Right kidney (tissue), 1 donor: ENCODE measurements around the gene CLIC1.

Experiments
- DNase-seq: peaks from one replicate; pipeline ENCODE4 v3.0.0-alpha.2; 2016

The CLIC1 gene

DNA sequence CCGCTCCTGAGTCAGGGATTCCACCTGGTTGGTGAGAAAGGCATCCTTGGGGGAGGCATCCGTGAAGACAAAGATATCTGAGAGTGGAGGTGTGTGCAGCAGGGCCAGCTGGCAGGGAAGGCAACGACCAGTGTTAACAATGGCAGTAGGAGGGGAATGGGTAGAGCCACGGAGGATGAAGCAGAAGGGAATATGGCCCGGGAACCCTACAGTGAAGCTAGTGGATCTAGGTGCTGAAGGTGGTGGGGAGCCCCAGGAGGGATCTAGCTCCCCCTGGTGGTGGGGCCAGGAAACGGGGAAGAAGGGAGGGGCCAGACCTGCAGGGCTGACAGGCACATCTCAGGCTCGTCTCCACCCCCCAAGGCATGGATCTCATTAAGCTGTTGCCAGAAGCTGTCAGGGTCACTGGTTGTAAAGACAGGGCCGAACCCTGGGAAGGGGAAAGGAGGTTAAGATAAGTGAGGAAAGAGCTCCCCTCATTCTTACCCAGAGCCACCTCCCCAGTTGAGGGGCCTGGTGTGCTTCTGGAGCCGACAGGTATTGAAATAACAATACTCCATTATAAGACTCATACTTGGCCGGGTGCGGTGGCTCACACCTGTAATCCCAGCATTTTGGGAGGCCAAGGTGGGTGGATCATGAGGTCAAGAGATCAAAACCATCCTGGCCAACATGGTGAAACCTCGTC is 33.5 kb upstream of the CLIC1 start:
- DNase-seq, result no peak

- no peak for DNase-seq
These were observed 32.3 kb upstream of the CLIC1 start for GRCh38 chr6:31768363-31769257.

- no peak for DNase-seq
These were observed 30.8 kb upstream of the CLIC1 start for GRCh38 chr6:31767096-31767645.

DNA sequence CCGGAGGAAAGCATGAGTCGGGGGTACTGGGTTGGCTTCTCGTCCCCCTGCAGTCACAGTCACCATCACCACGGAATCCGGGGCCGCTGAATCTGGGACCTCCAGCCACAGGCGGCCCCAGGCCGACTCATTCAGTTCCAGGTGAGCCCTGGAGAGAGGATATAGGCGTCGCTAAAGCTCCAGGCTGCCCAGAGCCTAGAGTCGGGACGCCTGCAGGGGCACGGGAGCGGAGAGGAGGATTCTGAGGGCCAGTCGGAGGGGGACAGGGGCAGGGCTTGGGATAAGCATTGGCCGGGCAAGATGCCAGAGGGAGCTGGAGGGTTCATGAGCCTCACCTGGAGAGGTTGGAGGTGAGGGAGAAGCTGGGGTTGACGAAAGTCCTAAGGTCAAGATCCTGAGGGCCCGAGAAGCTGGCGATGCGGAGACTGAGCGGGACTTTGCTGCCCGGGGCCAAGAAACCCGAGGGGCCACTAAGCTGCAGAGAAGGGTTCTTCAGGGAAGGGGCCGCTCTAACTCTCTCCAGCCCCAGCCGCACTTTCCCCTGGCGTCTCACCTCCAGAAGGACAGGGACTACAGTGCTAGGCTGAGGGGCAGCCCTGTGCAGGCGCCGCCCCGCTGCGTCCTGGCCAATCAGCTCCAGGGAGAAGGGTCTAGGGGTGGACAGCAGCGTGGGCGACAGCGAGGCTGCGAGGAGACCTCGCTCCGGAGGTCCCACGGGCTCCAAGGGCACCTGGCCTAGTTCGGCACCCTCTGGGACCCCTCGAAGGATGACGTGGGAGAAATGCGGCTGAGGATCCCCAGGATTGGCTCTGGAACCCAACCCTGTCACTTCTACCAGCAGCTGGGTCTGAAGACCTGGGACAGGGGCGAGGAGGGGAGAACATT is 29.8 kb upstream of the CLIC1 start:
- DNase-seq, result peak; percentile 60

- no peak for DNase-seq
These were observed 29.2 kb upstream of the CLIC1 start for GRCh38 chr6:31765559-31765909.

- DNase-seq, result no peak
These were observed 27.9 kb upstream of the CLIC1 start for GRCh38 chr6:31764198-31764597.

GRCh38 chr6:31763619-31763940 is 27.2 kb upstream of the CLIC1 start:
- DNase-seq, result no peak

GRCh38 chr6:31762878-31763618 is 26.7 kb upstream of the CLIC1 start:
- no peak for DNase-seq

GRCh38 chr6:31762356-31762755 is 26.0 kb upstream of the CLIC1 start, which contains the start of gene SAPCD1:
SAPCD1 (plus strand) TSS chr6:31762656; CDS start chr6:31763055, 399 bp downstream.
- DNase-seq, result no peak

GRCh38 chr6:31761343-31761742 is 25.0 kb upstream of the CLIC1 start:
- DNase-seq, result no peak

DNA sequence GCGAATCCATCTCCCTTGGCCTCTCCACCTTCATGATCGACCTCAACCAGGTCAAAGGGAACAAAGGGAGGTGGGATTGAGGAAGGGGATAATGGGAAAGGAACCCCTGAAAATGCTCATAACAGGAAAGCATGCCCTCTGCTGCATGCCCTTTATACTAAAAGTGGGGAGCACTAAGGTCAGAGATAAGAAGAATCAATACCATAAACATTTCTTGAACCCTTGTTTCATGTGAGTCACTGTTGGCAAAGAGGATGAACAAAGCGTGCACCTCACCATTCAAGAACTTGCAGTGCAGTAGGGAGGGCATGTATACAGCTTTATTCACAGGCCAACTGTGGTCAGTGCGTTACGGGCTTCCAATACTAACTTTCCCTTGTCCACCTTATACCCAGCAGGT is 24.5 kb upstream of the CLIC1 start:
- DNase-seq, result no peak

DNA sequence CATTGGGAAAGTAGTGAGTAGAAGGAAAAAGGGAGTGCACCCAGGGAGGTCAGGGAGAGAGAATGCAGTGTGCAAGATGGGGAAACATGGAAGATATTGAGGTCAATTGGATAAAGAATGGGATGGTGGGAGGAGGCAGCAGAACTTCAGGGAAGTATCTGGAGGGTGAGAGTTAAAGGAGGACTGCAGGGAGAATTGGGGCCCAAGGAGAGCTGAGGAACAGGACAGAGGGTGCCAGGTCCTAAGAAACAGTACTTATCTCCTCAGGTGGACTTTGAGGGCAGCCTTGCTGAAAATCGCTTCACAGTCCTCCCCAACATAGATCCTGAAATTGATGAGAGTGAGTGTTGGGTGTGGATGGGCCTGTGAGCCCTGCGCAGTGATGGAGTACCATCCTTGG is 22.0 kb upstream of the CLIC1 start:
- DNase-seq, result no peak

GRCh38 chr6:31752739-31753319 is 16.5 kb upstream of the CLIC1 start:
- DNase-seq, result no peak

- DNase-seq, result no peak
These were observed 14.2 kb upstream of the CLIC1 start for GRCh38 chr6:31750411-31751022.

GRCh38 chr6:31749301-31750036 is 13.1 kb upstream of the CLIC1 start:
- DNase-seq, result no peak

DNA sequence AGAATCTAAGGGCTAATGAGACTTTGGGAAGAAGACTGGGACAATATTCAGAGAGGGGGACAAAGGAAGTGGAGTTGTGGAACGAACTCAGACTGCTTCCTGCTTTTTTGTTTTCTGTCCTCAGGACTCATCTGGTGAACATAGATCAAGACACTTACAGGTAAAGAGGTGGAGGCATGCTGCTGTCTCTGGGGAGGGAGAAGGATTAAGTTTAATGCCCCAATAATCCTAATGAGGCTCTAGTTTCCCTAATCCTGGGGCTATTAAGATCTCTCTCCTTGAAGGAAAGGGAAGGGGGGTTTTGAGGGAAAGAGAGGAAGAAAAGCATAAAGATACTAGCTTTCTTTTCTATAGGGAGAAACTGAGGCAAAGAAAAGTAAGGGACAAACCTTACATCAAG is 8.1 kb upstream of the CLIC1 start:
- DNase-seq, result no peak

GRCh38 chr6:31742894-31743293 is 6.6 kb upstream of the CLIC1 start:
- no peak for DNase-seq

DNA sequence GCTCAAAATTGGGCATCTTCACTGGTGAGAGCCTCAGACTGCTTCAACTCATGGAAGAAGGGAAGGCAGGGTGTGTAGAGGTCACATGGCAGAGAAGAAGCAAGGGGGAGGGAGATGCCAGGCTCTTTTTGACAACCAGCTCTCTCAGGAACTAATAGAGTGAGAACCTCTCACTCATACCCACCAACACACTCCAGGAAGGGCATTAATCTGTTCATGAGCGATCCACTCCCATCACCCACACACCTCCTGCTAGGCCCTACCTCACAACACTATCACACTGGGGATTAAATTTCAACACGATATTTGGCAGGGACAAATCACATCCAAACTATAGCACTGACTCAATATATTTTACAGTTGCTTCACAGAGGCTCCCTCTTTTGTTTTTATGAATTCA is 5.5 kb upstream of the CLIC1 start:
- DNase-seq, result no peak

DNA sequence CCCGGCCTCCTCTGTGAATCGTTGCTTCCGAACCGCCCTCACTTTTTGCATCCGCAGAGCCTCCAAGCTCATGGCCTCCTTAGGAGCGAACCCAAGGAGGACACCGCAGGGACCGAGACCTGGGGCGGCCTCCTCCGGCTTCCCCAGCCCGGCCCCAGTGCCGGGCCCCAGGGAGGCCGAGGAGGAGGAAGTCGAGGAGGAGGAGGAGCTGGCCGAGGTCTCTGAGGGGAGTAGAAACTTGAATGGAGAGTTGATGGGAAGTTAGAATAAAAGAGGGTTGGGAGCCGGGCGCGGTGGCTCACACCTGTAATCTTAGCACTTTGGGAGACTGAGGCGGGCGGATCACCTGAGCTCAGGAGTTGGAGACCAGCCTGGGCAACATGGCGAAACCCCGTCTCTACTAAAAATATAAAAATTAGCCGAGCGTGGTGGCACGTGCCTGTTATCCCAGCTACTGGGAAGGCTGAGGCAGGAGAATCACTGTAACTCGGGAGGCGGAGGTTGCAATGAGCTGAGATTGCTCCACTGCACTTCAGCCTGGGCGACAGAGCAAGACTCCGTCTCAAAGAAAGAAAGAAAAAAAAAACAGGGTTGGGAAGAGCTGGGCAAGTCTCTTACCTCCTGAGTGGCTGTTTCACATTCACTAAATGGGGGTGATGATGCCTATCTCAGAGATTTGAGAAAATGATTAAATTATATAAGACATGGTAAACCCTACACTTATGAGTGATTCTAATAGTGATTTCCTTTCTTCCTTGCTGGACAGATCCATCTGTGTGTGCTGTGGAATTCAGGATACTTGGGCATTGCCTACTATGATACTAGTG is 4.3 kb upstream of the CLIC1 start:
- DNase-seq, result no peak
